Measurements from ENCODE around the gene AFF1.
"Not testable (repeated sequence)": the region's sequence is repeated elsewhere in the genome, so short reads cannot be mapped to it uniquely, and the experiment has no call there.

Gene AFF1

GRCh38 chr4:87017580-87018342 lies 83.0 kb downstream of the AFF1 start:
- DNase-seq: no peak

DNA sequence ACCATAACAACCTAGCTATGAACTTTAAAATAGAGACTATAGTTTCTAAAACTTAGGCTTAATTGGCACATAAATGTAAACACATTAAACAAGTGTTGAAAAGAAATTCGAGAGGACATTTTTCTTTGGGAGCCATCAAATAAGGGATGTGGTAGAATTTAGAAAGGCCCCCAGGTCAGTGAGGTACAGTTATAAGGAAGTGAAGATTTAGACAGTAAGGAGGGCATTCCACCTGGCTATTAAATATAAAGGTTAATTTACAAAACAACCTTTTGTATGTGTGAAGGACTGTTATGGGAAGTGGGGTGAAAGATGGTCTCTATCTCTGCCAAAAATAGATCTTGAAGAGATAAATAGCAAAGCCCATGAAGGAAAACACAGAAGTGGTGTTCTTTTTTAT lies 83.9 kb downstream of the AFF1 start:
- DNase-seq: no peak

- no peak for DNase-seq
Observed at GRCh38 chr4:87019246-87019791, 84.5 kb downstream of the AFF1 start.

GRCh38 chr4:87019898-87020297 lies 85.1 kb downstream of the AFF1 start:
- DNase-seq: no peak

GRCh38 chr4:87024201-87024600 lies 89.4 kb downstream of the AFF1 start:
- no peak for DNase-seq

- no peak for DNase-seq
Observed at GRCh38 chr4:87025023-87025613, 90.3 kb downstream of the AFF1 start.

GRCh38 chr4:87025614-87026041 lies 90.8 kb downstream of the AFF1 start:
- no peak for DNase-seq

DNA sequence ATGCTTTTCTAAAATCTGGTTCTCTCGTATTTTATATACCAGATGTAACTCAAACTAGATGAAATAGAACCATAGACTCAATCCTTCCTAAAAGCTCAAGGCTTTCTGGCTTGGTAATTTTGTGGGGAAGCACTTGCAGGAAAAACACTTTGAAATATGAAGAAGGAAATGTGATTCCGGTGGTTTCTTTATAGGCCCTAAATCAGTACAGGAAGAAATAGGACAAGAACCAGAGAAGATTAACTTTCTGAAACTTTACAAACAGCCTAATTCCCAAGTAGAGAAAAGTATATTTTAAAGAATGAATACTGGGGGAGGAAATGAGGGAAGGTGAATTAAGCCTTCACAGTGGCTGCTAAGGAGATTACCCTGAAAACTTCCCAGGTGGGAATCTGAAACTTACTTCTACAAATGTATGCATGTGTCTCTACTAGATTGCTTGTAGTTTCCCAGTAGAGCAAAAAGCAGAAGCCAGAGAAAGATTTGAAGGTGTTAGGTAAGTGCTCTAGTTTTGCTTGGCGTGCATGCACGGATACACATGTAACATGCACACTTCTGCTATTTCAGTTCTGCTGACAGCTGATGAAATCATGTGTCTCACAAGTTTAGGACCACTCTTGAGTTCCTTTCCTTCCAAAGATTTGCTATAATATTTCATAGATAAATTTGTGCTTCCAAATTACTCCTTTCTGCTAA lies 92.1 kb downstream of the AFF1 start:
- no peak for DNase-seq

DNA sequence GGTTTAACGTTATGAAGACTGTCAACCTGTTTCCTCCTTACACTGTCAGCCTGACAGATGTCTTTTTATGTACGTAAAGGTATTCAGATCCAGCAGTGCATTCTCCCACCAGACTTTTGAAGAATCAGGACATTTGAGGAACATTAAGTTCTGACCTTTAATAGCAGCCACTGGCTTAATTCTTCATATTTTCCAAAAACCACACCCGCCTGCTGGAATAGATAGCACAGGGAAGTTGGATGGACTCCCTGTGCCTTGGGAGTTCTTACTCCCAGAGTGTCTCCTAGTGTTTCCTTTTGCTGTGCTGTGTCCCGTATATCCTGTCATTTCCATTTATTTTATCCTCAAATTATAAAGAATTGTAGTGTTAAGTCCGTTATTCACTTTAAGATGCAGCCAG lies 94.5 kb downstream of the AFF1 start:
- DNase-seq: no peak

DNA sequence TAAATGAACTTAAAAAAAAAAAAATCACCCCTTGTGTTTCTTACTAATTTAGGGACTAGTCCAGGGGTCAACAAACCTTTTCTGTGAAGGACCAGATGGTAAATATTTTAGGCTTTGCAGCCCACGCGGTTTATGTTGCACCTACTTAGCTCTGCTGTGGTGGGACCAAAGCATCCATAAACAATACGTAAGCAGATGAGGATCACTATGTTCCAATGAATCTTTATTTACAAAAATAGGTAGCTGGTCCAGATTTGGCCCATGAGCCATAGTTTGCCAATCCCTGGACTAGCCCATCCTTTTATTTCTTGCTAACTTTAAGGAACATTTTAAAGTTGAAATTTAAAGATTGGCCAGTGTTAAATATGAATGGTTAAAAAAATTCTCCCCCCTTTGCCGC lies 95.3 kb downstream of the AFF1 start:
- DNase-seq: no peak

DNA sequence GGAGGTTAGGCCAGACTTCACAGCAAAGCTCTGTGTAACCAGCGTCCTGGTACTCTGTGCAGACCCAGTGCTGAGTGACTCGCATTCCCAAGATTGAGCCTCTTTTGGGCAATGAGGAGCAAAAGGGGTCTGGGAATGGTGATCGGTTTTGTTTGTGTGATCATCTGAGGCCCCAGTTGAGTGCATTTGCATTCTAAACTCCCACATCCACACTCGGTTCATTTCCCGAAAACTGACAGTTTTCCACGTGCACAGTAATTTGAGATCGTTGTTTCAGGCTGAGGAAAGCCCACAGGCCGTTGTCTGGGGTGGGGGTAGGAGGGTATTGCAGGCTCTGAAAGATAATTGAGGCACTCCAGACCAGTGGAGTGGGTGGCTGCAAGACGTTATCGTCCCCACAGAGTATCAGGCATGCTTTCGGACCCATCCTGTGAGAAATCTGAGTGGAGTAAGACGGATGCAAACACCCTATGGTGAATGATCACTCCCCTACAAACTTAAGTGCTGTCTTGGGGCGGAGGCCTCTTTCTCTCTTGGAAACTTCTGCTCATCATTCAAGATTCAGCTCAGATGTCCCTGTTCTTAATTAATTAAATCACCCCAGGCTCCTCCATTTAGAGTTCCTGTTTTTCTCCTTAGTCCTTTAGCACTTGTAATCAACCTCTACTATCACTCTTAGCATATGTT lies 96.1 kb downstream of the AFF1 start:
- no peak for DNase-seq

DNA sequence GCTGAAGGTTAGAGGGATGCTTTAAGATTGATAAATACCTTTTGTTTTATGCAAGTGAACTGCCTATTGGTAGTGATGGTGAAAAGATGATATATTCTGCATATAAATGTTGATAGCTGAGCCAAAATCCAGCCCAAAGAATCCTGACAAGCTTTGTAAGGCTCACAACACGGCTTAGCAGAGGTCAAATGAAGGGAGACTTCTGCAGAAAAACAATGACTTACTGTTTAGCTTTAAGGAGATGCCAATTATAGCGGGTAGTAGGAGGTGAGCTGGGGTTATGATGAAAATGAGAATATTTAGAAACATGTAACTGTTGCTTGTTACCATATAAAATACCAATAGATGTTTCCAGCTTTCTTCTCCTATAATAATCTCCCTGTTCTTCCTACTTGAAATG lies 97.1 kb downstream of the AFF1 start:
- no peak for DNase-seq

GRCh38 chr4:87032884-87033533 lies 98.2 kb downstream of the AFF1 start:
- DNase-seq: no peak

GRCh38 chr4:87033902-87034301 lies 99.1 kb downstream of the AFF1 start:
- no peak for DNase-seq

DNA sequence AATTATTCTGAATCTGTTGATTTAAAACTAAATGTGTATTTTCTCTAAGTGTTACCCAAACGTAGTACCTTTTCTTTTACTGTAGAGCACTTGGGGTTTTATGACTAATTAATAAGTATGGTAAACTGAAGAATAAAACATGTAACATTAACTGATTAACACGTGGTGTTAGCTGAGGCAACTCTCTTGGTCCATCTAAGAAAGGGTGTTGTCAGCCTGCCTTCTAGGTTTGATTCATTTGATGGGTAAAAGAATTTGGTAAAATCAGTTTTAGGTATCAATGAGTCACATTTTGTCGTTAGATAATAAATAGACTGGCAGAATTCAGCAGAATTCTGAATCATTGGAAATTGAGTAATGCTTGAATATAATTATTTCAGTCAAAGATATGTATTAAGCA lies 99.7 kb downstream of the AFF1 start:
- no peak for DNase-seq

DNA sequence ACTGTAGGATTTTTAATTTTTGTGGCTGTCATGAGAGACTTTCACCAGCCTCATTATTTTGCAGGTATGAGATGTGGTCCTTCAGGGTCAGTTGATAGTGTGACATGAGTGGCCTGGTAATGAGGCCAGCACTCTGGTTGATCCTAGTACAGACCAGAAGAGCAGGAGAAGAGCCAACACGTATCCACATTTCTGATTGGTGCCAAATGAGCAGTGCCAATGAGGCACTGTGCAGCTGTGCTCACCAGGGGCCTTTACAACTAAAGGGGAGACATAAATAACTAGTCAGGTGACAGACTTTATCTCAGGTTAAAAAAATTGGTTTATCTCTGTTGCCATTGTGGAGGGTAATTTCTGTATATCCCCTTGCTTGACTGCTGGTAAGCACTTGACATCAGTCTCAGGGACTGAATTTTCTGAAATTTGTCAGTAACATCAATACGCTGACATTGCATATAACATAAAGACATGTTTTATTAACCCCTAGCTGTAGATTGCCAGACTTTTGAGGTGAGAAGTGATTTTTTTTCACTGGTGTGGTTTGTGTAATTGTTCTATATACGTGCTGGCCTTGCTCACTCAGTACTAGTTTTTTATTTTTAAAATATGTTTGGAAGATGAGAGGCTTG lies 101.2 kb downstream of the AFF1 start:
- DNase-seq: no peak

DNA sequence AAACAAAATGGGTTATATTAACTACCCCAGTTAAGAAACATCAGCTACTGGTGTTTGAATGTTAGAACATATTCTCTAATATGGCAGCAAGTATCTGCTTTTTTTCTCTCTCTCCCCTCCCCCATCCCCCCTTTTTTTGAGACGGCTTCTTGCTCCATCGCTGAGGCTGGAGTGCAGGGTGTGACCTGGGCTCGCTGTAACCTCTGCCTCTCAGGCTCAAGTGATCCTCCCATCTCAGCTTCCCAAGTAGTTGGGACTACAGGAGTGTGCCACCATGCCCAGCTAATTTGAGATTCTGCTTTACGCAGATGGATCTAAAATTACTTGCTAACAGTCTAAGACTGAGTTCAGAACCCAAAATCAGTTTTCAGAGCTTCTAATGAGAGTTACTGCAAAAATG lies 101.9 kb downstream of the AFF1 start:
- DNase-seq: no peak

GRCh38 chr4:87037171-87037570 lies 102.4 kb downstream of the AFF1 start:
- DNase-seq: not testable (repeated sequence)

GRCh38 chr4:87037671-87038334 lies 103.0 kb downstream of the AFF1 start:
- DNase-seq: no peak

GRCh38 chr4:87038837-87039615 lies 104.2 kb downstream of the AFF1 start:
- no peak for DNase-seq

- no peak for DNase-seq
Observed at GRCh38 chr4:87041141-87041540, 106.3 kb downstream of the AFF1 start.
